Measurements from ENCODE around the gene PARP4.

- TF ChIP-seq CTCF (conservative IDR thresholded peaks at IDR 0.05; ENCODE audit: low read length) (no peak), EZH2phosphoT487 (IDR thresholded peaks at IDR 0.05; ENCODE audit: borderline replicate concordance) (no peak)
Measured at GRCh38 chr13:24396821-24397220, 115.8 kb downstream of the PARP4 start.

Data from Loucy (cell line).